NCI-H187 (cell line): ENCODE results near the gene CASTOR1.

ENCODE experiments used
- DNase-seq, 2 experiments: peaks; one replicate each; lab custom pipeline; 2025; lab: John Stamatoyannopoulos, UW

Gene CASTOR1

DNA sequence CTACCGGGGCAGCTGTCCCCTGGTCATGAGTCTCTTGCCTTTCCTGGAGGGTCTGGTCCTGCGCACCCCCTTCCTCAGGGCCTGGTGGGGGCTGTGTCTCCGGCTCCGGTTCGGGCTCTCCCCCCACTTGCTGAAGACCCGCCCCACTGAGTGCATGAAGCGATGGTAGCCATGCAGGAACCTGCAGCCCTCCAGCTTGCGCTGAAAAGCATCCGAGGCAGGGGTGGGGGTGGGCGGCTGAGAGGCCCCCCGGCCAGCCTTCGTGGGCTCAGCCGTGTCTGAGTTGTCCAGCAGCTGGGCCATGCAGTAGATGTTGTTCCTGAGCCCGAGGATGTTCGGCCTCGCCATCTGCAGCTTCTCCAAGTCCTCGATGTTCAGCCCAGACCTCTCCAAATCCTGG, 25.4 kb downstream of the CASTOR1 start:
- DNase-seq: no peak

GRCh38 chr22:30262917-30263741, 26.2 kb downstream of the CASTOR1 start:
- peak in 1 of 2 experiments; percentile 5 for DNase-seq

- DNase-seq: no peak
Measured at GRCh38 chr22:30262112-30262511, 27.2 kb downstream of the CASTOR1 start.

- DNase-seq: no peak
Measured at GRCh38 chr22:30261134-30261533, 28.2 kb downstream of the CASTOR1 start.

- no peak for DNase-seq
Measured at GRCh38 chr22:30260682-30261081, 28.6 kb downstream of the CASTOR1 start.

DNA sequence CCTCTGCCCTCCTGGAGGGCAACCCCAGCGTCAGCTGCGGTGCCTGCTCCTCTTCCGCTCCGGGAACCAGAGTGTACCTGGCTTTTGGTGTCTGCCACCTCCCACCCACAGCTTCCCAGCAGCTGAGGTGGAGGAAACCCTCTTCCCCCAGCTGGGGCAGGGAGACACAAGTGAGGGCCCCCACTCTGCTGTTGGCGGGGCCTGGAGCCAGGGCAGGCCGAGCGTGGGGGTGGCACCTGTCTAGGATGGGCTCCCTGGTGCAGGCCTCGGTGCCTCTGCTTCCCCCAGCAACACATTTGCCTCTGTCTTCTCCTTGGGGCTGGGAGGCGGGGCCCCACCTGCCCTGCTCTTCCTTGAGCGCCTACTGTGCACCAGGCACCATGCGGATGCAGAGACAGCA, 29.0 kb downstream of the CASTOR1 start:
- no peak for DNase-seq

DNA sequence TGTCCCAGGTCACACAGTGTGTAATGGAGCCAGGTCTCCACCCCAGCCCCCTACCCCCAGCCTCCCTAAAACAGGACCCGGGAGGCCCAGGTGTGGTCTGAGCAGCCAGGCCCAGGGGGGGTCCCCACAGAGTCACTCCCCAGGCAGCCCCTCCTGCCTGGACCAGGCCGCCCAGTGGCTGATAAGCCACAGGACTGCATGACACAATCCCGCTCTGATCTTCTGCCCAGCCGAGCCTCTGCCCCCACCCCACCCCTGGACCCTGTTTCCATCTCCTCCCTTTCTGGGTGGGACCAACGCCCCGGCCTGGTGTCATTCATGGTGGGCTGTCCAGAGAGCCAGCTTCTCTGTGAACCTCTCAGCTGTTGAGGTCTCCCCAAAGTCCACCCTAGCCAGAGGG, 35.0 kb downstream of the CASTOR1 start:
- DNase-seq: no peak

DNA sequence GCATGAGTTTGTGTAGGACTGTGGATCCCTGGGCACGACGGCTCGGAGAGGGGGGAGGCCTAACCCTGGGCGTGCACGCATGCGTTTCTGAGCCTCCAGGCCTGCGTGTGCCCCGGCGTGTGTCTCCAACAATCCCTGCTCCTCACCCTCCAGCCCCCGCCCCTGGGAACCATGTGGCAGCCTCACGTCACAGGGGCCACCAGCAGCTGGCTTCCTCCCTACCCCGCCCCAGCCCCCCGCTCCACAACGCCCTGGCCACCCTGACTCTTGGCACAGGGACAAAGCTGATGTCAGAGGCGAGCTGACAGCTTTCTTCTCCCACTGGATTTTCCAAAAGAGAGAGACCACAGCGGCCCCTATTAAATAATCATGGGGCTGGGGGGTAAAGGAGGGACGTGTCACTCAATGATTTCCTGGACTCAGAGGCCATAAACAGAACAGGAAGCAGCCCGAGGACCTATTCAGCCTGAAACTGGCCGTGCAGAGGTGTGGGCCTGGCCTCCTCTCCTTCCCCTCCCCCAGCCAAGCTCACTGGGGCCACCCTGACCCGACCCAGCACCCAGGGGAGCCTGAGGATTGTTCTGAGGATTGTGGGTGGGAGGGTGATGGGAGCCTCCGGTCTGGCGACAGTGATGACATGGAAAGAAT, 36.0 kb downstream of the CASTOR1 start:
- DNase-seq: no peak

- DNase-seq: no peak
Measured at GRCh38 chr22:30252411-30253204, 36.7 kb downstream of the CASTOR1 start.

DNA sequence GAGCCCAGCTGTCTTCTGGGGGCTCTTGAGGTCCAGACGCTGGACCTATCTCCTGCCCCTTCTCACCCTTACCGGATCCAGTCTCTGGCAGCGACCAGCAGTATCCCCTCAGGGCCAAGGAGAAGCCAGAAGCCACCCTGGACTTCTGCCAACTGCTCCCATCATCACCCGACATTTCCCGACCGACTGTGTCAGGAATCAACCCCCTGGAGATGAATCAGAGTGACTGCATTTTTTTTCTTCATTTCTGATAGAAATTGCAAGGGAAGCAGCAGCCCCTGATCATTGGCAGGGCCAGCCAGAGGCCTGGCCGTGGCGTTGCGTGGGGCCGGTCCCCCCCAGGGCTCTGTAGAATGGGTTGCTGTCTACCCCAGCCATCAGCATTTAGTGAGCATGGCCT, 37.6 kb downstream of the CASTOR1 start:
- DNase-seq: no peak

GRCh38 chr22:30250661-30251267, 38.5 kb downstream of the CASTOR1 start:
- DNase-seq: no peak

DNA sequence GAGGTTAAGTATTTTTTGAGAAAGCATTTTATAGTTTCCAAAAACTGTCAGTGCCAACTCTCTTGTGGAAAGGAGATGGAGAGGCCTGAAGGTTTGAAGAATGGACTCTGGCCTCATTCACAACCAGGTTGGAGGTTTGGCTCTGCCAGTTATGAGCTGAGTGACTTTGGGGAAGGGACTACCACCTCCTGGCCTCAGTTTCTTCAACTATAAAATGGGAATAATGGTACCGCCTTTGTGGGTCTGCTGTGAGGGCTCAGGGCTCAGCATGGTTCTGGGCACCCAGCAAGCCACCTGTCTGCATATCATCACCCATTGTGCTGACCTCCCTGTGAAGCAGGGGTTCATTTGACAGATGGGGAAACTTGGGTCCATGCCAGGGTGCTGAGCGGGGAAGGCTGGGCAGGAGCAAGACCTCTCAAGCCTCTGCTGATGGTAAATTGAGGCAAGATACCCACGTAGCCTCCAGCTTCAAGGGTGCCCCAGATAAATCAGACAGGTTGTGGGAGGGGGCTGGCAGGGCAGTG, 39.2 kb downstream of the CASTOR1 start:
- DNase-seq: no peak

GRCh38 chr22:30249049-30250038, 40.0 kb downstream of the CASTOR1 start:
- DNase-seq: no peak

DNA sequence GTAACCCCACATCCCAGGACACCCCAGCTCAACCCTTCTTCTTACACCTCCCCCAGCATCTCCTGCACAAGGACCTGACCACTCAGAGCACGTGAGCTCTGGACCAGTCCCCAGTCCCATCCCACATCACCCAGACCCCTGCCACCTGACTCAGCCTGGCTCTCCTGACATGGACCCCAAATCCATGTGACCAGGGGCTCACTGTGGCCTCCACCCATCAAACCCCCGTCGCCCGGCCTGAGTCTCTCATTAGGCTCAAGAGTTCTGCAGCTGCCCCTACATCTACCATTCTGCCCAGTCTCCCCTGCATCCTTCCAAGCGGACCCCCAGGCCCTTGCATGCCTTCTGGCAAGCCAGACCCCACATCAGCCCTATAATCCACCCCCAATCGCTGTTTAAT, 40.8 kb downstream of the CASTOR1 start:
- DNase-seq: no peak

DNA sequence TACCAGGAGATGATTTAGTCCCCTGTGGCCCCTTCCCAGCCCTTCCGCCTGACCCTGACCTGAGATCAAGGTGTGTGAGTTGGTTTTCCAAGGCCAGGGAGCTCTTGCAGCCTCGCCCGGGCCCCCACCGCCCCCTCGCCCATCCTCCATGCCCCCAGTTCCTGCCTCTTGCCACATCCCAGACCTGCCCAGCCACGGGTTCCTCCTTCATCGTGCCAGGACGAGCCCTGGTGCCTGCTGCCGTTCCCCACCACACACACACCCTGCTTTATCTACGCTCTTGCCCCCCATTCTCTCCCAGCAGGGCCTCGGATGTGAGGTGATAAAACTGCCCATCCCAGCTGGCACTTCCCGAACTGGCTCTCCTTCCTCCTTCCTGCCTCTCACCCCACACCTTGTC, 41.3 kb downstream of the CASTOR1 start:
- DNase-seq: no peak

DNA sequence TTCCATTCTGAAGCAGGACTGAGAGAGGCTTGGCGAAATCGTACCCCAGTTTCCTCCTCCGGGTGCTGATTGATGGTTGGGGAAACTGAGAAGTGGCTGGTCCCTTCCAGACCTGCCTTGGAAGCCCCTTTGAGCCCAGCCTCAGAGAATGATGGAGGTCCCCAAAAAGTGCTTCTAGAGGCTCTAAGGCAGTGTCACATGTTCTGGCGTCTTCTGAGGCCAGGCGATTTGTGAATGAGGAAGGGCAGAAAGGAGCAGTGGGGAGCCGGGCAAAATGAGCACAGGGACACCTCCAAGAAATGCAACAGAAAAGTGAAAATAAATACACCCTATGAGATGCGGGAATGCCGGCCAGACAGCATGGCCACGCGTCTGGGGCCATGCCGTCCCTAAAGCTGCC, 41.7 kb downstream of the CASTOR1 start:
- DNase-seq: no peak

GRCh38 chr22:30246814-30247376, 42.4 kb downstream of the CASTOR1 start:
- DNase-seq: no peak

DNA sequence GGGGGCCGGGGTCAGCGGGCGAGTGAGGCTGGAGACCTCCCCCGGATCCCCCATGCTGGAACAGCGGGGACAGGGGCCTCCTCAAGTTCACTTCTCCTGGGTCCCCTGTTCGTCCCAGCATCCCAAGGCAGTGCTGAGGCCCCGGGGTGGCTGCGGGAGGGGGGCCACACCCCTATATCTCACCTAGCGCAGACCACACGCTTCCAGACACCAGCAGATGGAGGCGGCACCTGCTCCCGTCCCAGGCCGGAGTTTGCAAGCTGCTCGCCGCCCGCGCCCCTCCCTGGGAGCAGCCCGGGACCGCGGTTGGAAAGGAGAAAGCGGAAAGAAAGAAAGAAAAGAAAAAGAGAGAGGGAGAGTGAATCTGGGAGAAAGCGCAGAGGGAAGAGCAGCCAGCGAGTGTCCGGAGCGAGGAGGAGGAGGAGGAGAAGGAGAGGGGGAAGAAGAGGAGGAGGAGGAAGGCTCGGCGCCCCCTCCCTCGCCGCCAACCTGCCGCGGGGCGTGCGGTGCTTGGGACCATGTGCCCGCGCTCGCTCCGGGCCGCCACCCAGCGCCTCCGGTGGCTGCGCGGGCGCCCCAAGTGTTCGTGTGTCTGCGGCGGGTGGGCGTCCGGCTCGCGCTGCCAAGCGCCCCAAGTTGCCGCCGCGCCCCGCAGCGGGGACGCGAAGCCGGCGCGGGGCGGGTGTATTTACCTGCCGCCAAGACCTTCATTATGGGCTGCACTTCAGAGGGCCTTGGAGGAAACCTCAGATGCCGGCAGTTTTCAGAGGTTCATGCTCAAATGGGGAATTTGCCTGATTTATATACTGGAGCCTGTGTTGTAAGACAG, 43.1 kb downstream of the CASTOR1 start, which contains the start of gene LIF:
LIF (minus strand) TSS at position 775 of the 829 bp plus-strand sequence; CDS start at position 711, 64 bp downstream.
- DNase-seq: no peak

DNA sequence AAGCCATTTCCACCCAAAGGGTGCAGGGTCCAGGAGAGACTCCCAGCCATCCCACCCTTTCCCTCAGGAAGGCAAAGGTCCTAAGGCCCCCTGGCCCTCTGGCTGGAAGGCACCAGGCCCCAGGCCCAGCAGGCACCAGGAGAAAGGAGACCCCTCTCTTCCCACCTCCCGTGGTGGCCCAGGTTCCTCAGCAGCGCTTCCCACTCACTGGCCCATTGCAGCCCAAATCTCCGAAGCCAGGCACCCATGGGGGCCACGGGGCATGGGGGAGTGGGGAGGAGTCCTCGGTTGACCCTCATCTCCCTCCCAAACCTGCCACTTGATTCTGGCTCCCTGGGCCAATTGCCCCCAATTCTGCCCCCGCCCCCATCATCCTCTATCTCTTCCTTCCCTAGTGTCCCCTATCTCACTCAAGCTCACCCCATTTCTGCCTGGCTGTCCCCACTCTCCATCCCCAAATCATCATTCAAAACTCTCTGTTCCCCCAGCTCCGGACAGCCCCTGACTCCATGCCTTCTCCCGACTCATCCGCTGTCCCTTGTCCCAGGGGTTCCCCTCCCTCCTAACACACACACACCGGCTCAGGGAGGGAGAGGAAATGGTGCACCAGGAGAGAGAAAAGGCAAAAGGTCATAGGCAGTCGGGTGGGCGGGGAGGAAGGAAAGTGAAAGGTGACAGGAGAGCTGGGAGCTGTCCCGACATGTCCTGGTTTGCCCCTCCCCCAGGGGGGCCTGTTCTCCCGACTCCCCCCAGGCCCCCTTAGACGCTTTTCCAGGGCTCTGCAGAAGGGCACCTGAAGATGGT, 43.9 kb downstream of the CASTOR1 start:
- DNase-seq: no peak
